H1 (cell line): Measurements from ENCODE around the gene TMED10. TPM values are rescaled to one million over a fixed set of nuclear protein-coding genes. Genes with fewer than 3 reads are reported as not detected.

Experiments
- CTBP2 ChIP-seq: IDR thresholded peaks from 2 replicates; pipeline ENCODE4 v1.7.0; 2011; ENCODE audit warnings: borderline replicate concordance, mild to moderate bottlenecking, moderate library complexity, mixed read lengths, low read length; ENCODE audit not compliant: insufficient read depth, insufficient read length
- polyA plus RNA-seq, 7 experiments: library from polyadenylated mRNA; depleted of rRNA in 3 of 7; stranded (reverse) in 5 of 7; unstranded in 2 of 7; fragments of >200 nt in 5 of 7; fragments of 200-250 nt in 2 of 7; gene quantifications; 1 replicate in 5 of 7; 2 replicates in 1 of 7; 4 replicates in 1 of 7; pipeline versions ENCODE4 v1.2.1 to v1.2.3, GENCODE V29; 2011 to 2013; ENCODE audit warnings: missing spikeins in 2 of 7, mixed read lengths in 2 of 7
- total RNA-seq: library from RNA; stranded (reverse); fragmentation: NEBNext Ultra II Directional; extraction: Animal tissue kit (Norgen Biotek cat#: 25700); gene quantifications from 2 replicates; pipeline ENCODE4 v1.2.1, GENCODE V29; 2021

The TMED10 gene
- total and polyA plus RNA-seq, 2 of the 8 experiments (the other 6 are each of a cell fraction or from before 2014, with no cell fraction given), result 218 to 250 TPM

DNA sequence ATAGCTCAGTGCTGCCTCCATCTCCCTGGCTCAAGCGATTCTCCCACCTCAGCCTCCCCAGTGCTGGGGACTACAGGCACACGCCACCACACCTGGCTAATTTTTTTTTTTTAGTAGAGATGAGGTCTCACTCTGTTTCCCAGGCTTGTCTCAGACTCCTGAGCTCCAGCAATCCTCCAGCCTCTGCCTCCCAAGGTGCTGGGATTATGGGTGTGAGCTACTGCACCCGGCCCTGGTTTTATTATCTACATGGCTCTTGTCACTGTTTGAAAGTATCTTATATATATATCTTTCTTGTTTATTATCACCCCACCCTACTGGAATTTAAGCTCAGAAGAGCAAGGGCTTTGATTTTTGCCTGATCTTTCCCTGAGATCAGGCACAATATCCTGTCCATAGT, 7.6 kb upstream of the TMED10 start (continued):
- TF ChIP-seq CTBP2, result no peak
